Kidney (tissue), 14 donors: ENCODE data around the gene SMAD2. TPM values are rescaled to one million over a fixed set of nuclear protein-coding genes. Genes with fewer than 3 reads are reported as not detected.

Experiments used
- DNase-seq, 5 donors: peaks; one replicate each; pipeline ENCODE4 v3.0.0-alpha.2; 2013 to 2020
- FAIRE-seq: peaks from 2 replicates; lab custom pipeline; 2012; peaks lifted over from hg19 to GRCh38; lab: Jason Lieb, UNC
- H3K27ac ChIP-seq, 2 donors: one replicate each; pipeline ENCODE4 v1.7.0; 2013; ENCODE audit warnings: low read depth in 2 of 2, low read length in 2 of 2, inconsistent platforms in 1 of 2
- H3K27me3 ChIP-seq: one replicate; pipeline ENCODE4 v1.7.1; 2013; ENCODE audit warnings: low read length, inconsistent platforms; ENCODE audit not compliant: control insufficient read depth, insufficient read depth
- H3K36me3 ChIP-seq, 3 donors: one replicate each; pipeline versions ENCODE4 v1.7.0 to v1.7.1; 2013; ENCODE audit warnings: low read length in 3 of 3, control low read depth in 1 of 3, inconsistent platforms in 1 of 3; ENCODE audit not compliant: insufficient read depth in 3 of 3, control insufficient read depth in 2 of 3
- H3K4me1 ChIP-seq, 3 donors: one replicate each; pipeline versions ENCODE4 v1.7.0 to v1.7.1; 2013; ENCODE audit warnings: low read length in 3 of 3, inconsistent platforms in 1 of 3, low read depth in 1 of 3; ENCODE audit not compliant: control insufficient read depth in 2 of 3, insufficient read depth in 2 of 3
- H3K4me3 ChIP-seq, 3 donors: one replicate each; pipeline versions ENCODE4 v1.7.0 to v1.8.1; 2013; ENCODE audit warnings: low read length in 3 of 3, control low read depth in 1 of 3, inconsistent platforms in 1 of 3
- H3K9ac ChIP-seq, 3 donors: one replicate each; pipeline versions ENCODE4 v1.7.0 to v1.7.1; 2013; ENCODE audit warnings: low read length in 3 of 3, control low read depth in 1 of 3, inconsistent platforms in 1 of 3
- H3K9me3 ChIP-seq, 3 donors: one replicate each; pipeline versions ENCODE4 v1.7.0 to v1.7.1; 2013; ENCODE audit warnings: low read length in 3 of 3, control low read depth in 1 of 3, inconsistent platforms in 1 of 3; ENCODE audit not compliant: control insufficient read depth in 2 of 3, insufficient read depth in 1 of 3
- intact Hi-C: fragments of 100-400 bp; cut with DNase I; formaldehyde crosslinking; loops from one replicate; pipeline ENCODE4 v1.11.1; 2022
- polyA plus RNA-seq: library from polyadenylated mRNA; stranded (reverse); fragments of 350-450 nt; fragmentation: Illumina TruSeq; extraction: RNeasy Lipid Tissue Mini Kit (QIAGEN cat#74804); gene quantifications from one replicate; pipeline ENCODE4 v1.2.3, GENCODE V29; 2014; ENCODE audit warnings: low read depth, low replicate concordance; ENCODE audit not compliant: insufficient read depth
- total RNA-seq: library from RNA; stranded (reverse); fragmentation: NEBNext Ultra II Directional; extraction: Animal tissue kit (Norgen Biotek cat#: 25700); gene quantifications from one replicate; pipeline ENCODE4 v1.2.1, GENCODE V29; 2021
- TF ChIP-seq, protein P1 (sequence below): IDR thresholded peaks from 3 replicates; pipeline ENCODE4 v1.5.1; 2012; ENCODE audit warnings: mild to moderate bottlenecking, moderate library complexity, borderline replicate concordance; ENCODE audit not compliant: insufficient read depth; ENCODE audit errors: extremely low read depth
- donor health status: control.
- donor health status: control.
- donor health status: control.
- donor health status: control.
- donor health status: control.
- donor health status: DM: yes; HTN: yes; CAD: no.
- donor health status: Normal renal cell carcinoma (clear cell type).

The SMAD2 gene
- total and polyA plus RNA-seq, 2 donors from 2014 or later, result 29.9 to 147 TPM

DNA sequence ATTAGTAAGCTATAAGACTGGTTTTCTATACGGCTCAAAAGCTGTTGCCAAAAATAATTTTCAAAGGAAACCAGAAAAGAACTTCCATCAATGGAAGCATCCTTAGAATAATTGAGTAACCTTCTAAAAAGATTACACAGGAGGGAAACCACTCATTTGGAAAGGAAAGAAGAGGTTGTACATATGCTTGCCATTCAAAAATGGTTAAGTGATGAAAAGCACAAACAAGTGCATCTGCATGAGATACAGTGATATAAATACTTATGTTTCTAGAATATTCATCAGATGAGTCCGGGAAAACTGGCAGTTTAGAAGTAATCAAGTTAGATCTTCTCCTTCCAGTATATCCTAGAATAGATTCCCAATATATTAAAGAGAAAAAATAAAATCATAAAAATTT is 20.1 kb upstream of the SMAD2 start:
- Histone ChIP-seq H3K4me3 (no peak overlapping the region), H3K4me1 (peaks cover 0 to 4% (median 0%) of the 10 kb centered on the region in 3 donors), H3K9me3 (no peaks in the 10 kb centered on the region), H3K9ac (no peak overlapping the region), H3K27me3 (no peaks in the 10 kb centered on the region), H3K36me3 (no peaks in the 10 kb centered on the region), H3K27ac (no peak overlapping the region)
- intact Hi-C loops, result no loop called here
- DNase-seq, result no peak
- no peak for FAIRE-seq
- TF ChIP-seq, protein P1, sequence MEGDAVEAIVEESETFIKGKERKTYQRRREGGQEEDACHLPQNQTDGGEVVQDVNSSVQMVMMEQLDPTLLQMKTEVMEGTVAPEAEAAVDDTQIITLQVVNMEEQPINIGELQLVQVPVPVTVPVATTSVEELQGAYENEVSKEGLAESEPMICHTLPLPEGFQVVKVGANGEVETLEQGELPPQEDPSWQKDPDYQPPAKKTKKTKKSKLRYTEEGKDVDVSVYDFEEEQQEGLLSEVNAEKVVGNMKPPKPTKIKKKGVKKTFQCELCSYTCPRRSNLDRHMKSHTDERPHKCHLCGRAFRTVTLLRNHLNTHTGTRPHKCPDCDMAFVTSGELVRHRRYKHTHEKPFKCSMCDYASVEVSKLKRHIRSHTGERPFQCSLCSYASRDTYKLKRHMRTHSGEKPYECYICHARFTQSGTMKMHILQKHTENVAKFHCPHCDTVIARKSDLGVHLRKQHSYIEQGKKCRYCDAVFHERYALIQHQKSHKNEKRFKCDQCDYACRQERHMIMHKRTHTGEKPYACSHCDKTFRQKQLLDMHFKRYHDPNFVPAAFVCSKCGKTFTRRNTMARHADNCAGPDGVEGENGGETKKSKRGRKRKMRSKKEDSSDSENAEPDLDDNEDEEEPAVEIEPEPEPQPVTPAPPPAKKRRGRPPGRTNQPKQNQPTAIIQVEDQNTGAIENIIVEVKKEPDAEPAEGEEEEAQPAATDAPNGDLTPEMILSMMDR, result no peak

DNA sequence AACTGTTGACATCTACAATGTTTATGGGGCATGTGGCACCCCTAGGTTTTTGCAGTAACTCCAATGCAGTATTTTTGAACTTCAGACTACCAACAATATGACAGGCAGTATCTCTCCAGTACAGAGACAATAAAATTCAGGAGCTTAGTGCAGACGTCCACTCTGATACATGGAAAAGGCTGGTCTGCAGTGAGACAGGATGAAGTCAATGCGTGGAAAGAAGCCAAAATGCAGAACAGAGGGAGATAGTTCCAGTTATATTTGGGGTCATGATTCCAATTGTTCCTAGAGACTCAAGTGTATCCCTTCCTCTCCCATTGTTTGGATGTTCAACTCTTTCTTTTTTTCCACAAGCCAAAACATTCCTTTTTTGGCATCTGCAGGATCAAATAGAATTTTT is 18.7 kb upstream of the SMAD2 start:
- DNase-seq (no peak), FAIRE-seq (no peak)
- Histone ChIP-seq H3K4me3 (no peak overlapping the region), H3K27me3 (no peaks in the 10 kb centered on the region), H3K36me3 (no peaks in the 10 kb centered on the region), H3K27ac (no peak overlapping the region), H3K9me3 (no peaks in the 10 kb centered on the region), H3K9ac (no peak overlapping the region), H3K4me1 (peaks cover 0 to 4% (median 0%) of the 10 kb centered on the region in 3 donors)
- TF ChIP-seq, protein P1, result no peak
- intact Hi-C loops, result no loop called here

DNA sequence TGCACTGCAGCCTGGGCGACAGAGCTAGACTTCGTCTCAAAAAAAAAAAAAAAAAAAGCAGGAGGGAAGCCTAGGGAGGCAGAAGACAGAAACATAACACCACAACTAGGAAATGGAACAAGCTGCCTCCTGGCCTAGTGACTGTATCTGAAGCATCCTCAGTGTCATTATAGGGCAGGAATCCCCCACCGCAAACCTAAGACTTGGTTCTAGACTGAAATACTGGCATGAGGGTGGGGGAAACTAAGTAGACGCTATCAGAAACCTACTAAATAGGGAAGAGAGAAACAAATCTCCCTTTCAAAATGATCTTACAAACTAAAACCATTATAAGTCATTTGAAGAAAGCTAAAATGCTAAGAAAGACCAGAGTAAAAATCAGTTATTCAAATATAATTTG is 16.4 kb upstream of the SMAD2 start:
- DNase-seq, result no peak
- no peak overlapping the region for H3K9ac ChIP-seq
- TF ChIP-seq, protein P1, result no peak
- intact Hi-C loops, result no loop called here
- H3K9me3 ChIP-seq, result no peaks in the 10 kb centered on the region
- H3K27ac ChIP-seq, result no peak overlapping the region
- no peak overlapping the region for H3K4me3 ChIP-seq
- H3K36me3 ChIP-seq, result no peaks in the 10 kb centered on the region
- H3K27me3 ChIP-seq, result no peaks in the 10 kb centered on the region
- no peaks in the 10 kb centered on the region for H3K4me1 ChIP-seq
- no peak for FAIRE-seq
